K562 (cell line): ENCODE measurements around the gene CTPS2.

Experiments
- ARID1B ChIP-seq: fragments of 450-650 bp; IDR thresholded peaks from 2 replicates; pipeline ENCODE4 v1.6.1; 2016; ENCODE audit warnings: antibody characterized with exemption, mild to moderate bottlenecking, inconsistent platforms
- ELK1 ChIP-seq: sonication (generic); formaldehyde crosslinking; IDR thresholded peaks from 2 replicates; pipeline ENCODE4 v1.8.1; 2022; ENCODE audit warnings: missing genetic modification reagents
- EP300 ChIP-seq: IDR thresholded peaks from 2 replicates; pipeline ENCODE4 v1.6.1; 2012; ENCODE audit warnings: low read length, improper control_type of control experiment
- FOXM1 ChIP-seq, 2 experiments: fragments of 450-650 bp in 1 of 2; sonication (generic) in 1 of 2; formaldehyde crosslinking in 1 of 2; IDR thresholded peaks; 2 replicates each; pipeline versions ENCODE4 v1.6.1 to v1.9.0; 2017 to 2022; ENCODE audit warnings: low read depth in 2 of 2, mild to moderate bottlenecking in 2 of 2, missing genetic modification reagents in 1 of 2, moderate library complexity in 1 of 2
- MAFF ChIP-seq: IDR thresholded peaks from 2 replicates; pipeline ENCODE4 v1.6.1; 2012; ENCODE audit warnings: low read length, improper control_type of control experiment
- MBD2 ChIP-seq: sonication (generic); IDR thresholded peaks from 2 replicates; pipeline ENCODE4 v1.6.1; 2016; ENCODE audit warnings: low read depth, borderline replicate concordance
- NCOA6 ChIP-seq: fragments of 450-650 bp; IDR thresholded peaks from 2 replicates; pipeline ENCODE4 v1.6.1; 2017; ENCODE audit warnings: mild to moderate bottlenecking
- NCOR1 ChIP-seq: fragments of 450-650 bp; IDR thresholded peaks from 2 replicates; pipeline ENCODE4 v1.6.1; 2016; ENCODE audit warnings: mild to moderate bottlenecking, moderate library complexity
- NR1H2 ChIP-seq: sonication (generic); formaldehyde crosslinking; IDR thresholded peaks from 2 replicates; pipeline ENCODE4 v1.4.0; 2020; ENCODE audit warnings: mild to moderate bottlenecking, missing genetic modification reagents
- RNF2 ChIP-seq: sonication (generic); IDR thresholded peaks from 2 replicates; pipeline ENCODE4 v1.6.1; 2016
- SIN3B ChIP-seq: fragments of 450-650 bp; IDR thresholded peaks from 2 replicates; pipeline ENCODE4 v1.6.1; 2017; ENCODE audit warnings: low read depth, mild to moderate bottlenecking, moderate library complexity
- YY1 ChIP-seq, 3 experiments: IDR thresholded peaks; 2 replicates each; pipeline ENCODE4 v1.6.1; 2011; ENCODE audit warnings: low read length in 2 of 3, mild to moderate bottlenecking in 2 of 3, moderate library complexity in 2 of 3, borderline replicate concordance in 1 of 3, control low read depth in 1 of 3, low read depth in 1 of 3; ENCODE audit not compliant: insufficient read depth in 3 of 3, insufficient replicate concordance in 2 of 3, control insufficient read depth in 1 of 3, insufficient read length in 1 of 3; ENCODE audit errors: extremely low read depth in 1 of 3

- no peak for TF ChIP-seq ARID1B
- TF ChIP-seq NCOA6 = no peak
- TF ChIP-seq RNF2 = no peak
- TF ChIP-seq NCOR1 = no peak
- no peak for TF ChIP-seq MBD2
- no peak for TF ChIP-seq ELK1 (CRISPR knock-in tag)
- TF ChIP-seq EP300 = no peak
- no peak for TF ChIP-seq FOXM1 (IDR thresholded peaks at IDR 0.05; ENCODE audit: low read depth)
- no peak for TF ChIP-seq FOXM1 (CRISPR knock-in tag; IDR thresholded peaks at IDR 0.05; ENCODE audit: low read depth)
- no peak for TF ChIP-seq MAFF
- no peak for TF ChIP-seq YY1 (IDR thresholded peaks at IDR 0.05; ENCODE audit: borderline replicate concordance in 1 of 3, control insufficient read depth in 1 of 3, extremely low read depth in 1 of 3, insufficient read depth in 3 of 3, insufficient read length in 1 of 3, insufficient replicate concordance in 2 of 3, low read depth in 1 of 3, low read length in 2 of 3)
- TF ChIP-seq NR1H2 = no peak
- no peak for TF ChIP-seq SIN3B
These were observed 27.1 kb upstream of the CTPS2 start for GRCh38 chrX:16739574-16739973.
